Mammary epithelial cell (primary cell): ENCODE measurements around the gene ADAM10.

Experiments used
- EZH2 ChIP-seq: IDR thresholded peaks from 2 replicates; pipeline ENCODE4 v1.6.1; 2012; ENCODE audit warnings: low read length, inconsistent platforms, borderline replicate concordance
- TF ChIP-seq, protein P1 (sequence below), 2 donors: IDR thresholded peaks in 1 of 2; conservative IDR thresholded peaks in 1 of 2; 2 replicates each; pipeline ENCODE4 v1.5.1; 2011 to 2012; ENCODE audit warnings: inconsistent platforms in 2 of 2, low read length in 2 of 2, mild to moderate bottlenecking in 2 of 2, control low read depth in 1 of 2, low read depth in 1 of 2; ENCODE audit not compliant: insufficient read depth in 1 of 2; ENCODE audit errors: extremely low read depth in 1 of 2

GRCh38 chr15:58703610-58704009 is 45.9 kb downstream of the ADAM10 start:
- TF ChIP-seq, protein P1, sequence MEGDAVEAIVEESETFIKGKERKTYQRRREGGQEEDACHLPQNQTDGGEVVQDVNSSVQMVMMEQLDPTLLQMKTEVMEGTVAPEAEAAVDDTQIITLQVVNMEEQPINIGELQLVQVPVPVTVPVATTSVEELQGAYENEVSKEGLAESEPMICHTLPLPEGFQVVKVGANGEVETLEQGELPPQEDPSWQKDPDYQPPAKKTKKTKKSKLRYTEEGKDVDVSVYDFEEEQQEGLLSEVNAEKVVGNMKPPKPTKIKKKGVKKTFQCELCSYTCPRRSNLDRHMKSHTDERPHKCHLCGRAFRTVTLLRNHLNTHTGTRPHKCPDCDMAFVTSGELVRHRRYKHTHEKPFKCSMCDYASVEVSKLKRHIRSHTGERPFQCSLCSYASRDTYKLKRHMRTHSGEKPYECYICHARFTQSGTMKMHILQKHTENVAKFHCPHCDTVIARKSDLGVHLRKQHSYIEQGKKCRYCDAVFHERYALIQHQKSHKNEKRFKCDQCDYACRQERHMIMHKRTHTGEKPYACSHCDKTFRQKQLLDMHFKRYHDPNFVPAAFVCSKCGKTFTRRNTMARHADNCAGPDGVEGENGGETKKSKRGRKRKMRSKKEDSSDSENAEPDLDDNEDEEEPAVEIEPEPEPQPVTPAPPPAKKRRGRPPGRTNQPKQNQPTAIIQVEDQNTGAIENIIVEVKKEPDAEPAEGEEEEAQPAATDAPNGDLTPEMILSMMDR (conservative IDR thresholded peaks at IDR 0.05 in 1 of 2, IDR thresholded peaks at IDR 0.05 in 1 of 2; ENCODE audit: extremely low read depth in 1 of 2, insufficient read depth in 1 of 2, low read depth in 1 of 2, low read length in 2 of 2): no peak
- TF ChIP-seq EZH2: no peak
